IPS-15b (cell line): ENCODE measurements around the gene PPP2R2B.

Experiments used
- H3K27me3 ChIP-seq: one replicate; pipeline ENCODE4 v1.6.1; 2013; ENCODE audit warnings: low read length; ENCODE audit not compliant: control insufficient read depth, insufficient read depth
- H3K36me3 ChIP-seq: one replicate; pipeline ENCODE4 v1.6.1; 2013; ENCODE audit warnings: low read length; ENCODE audit not compliant: control insufficient read depth, insufficient read depth
- H3K4me1 ChIP-seq: one replicate; pipeline ENCODE4 v1.6.1; 2013; ENCODE audit warnings: mild to moderate bottlenecking, low read length; ENCODE audit not compliant: control insufficient read depth, insufficient read depth
- H3K4me3 ChIP-seq: one replicate; pipeline ENCODE4 v1.5.1; 2013; ENCODE audit warnings: low read depth, low read length
- H3K9ac ChIP-seq: one replicate; pipeline ENCODE4 v1.6.1; 2013; ENCODE audit warnings: low read depth, mild to moderate bottlenecking, low read length
- H3K9me3 ChIP-seq: one replicate; pipeline ENCODE4 v1.6.1; 2013; ENCODE audit warnings: mild to moderate bottlenecking, low read length; ENCODE audit not compliant: control insufficient read depth, insufficient read depth

Gene PPP2R2B

GRCh38 chr5:146770980-146771379, 107.6 kb downstream of the PPP2R2B start:
- no peaks in the 10 kb centered on the region for H3K36me3 ChIP-seq
- H3K4me3 ChIP-seq = no peak overlapping the region
- no peak overlapping the region for H3K9ac ChIP-seq

GRCh38 chr5:146770546-146770945, 108.0 kb downstream of the PPP2R2B start:
- H3K9ac ChIP-seq = no peak overlapping the region
- no peaks in the 10 kb centered on the region for H3K36me3 ChIP-seq

More at GRCh38 chr5:146770980-146771379, 107.6 kb downstream of the PPP2R2B start:
- H3K4me1 ChIP-seq = peaks cover 11% of the 10 kb centered on the region
- no peaks in the 10 kb centered on the region for H3K9me3 ChIP-seq
- no peaks in the 10 kb centered on the region for H3K27me3 ChIP-seq

GRCh38 chr5:146767534-146767933, 111.0 kb downstream of the PPP2R2B start:
- Histone ChIP-seq H3K36me3 (no peaks in the 10 kb centered on the region), H3K9ac (no peak overlapping the region), H3K4me3 (no peak overlapping the region), H3K9me3 (no peaks in the 10 kb centered on the region), H3K27me3 (no peaks in the 10 kb centered on the region), H3K4me1 (peaks cover 2% of the 10 kb centered on the region)

More at GRCh38 chr5:146770546-146770945, 108.0 kb downstream of the PPP2R2B start:
- Histone ChIP-seq H3K9me3 (no peaks in the 10 kb centered on the region), H3K4me3 (no peak overlapping the region), H3K4me1 (peaks cover 11% of the 10 kb centered on the region), H3K27me3 (no peaks in the 10 kb centered on the region)

GRCh38 chr5:146766013-146766412, 112.5 kb downstream of the PPP2R2B start:
- no peaks in the 10 kb centered on the region for H3K27me3 ChIP-seq
- H3K4me1 ChIP-seq = peaks cover 2% of the 10 kb centered on the region
- H3K9ac ChIP-seq = no peak overlapping the region
- no peak overlapping the region for H3K4me3 ChIP-seq
- no peaks in the 10 kb centered on the region for H3K9me3 ChIP-seq
- no peaks in the 10 kb centered on the region for H3K36me3 ChIP-seq

- Histone ChIP-seq H3K27me3 (no peaks in the 10 kb centered on the region), H3K9me3 (no peaks in the 10 kb centered on the region), H3K4me3 (no peak overlapping the region), H3K36me3 (no peaks in the 10 kb centered on the region), H3K9ac (no peak overlapping the region), H3K4me1 (no peaks in the 10 kb centered on the region)
Observed at GRCh38 chr5:146765089-146765832, 113.3 kb downstream of the PPP2R2B start.

GRCh38 chr5:146762830-146763229, 115.7 kb downstream of the PPP2R2B start:
- H3K4me1 ChIP-seq = no peaks in the 10 kb centered on the region
- H3K4me3 ChIP-seq = no peak overlapping the region
- H3K9me3 ChIP-seq = no peaks in the 10 kb centered on the region
- no peak overlapping the region for H3K9ac ChIP-seq
- H3K27me3 ChIP-seq = no peaks in the 10 kb centered on the region
- H3K36me3 ChIP-seq = no peaks in the 10 kb centered on the region

GRCh38 chr5:146761811-146762210, 116.7 kb downstream of the PPP2R2B start:
- Histone ChIP-seq H3K27me3 (no peaks in the 10 kb centered on the region), H3K4me1 (no peaks in the 10 kb centered on the region), H3K9ac (no peak overlapping the region), H3K4me3 (no peak overlapping the region), H3K36me3 (no peaks in the 10 kb centered on the region), H3K9me3 (no peaks in the 10 kb centered on the region)

GRCh38 chr5:146758938-146759337, 119.6 kb downstream of the PPP2R2B start:
- no peaks in the 10 kb centered on the region for H3K27me3 ChIP-seq
- no peaks in the 10 kb centered on the region for H3K4me1 ChIP-seq
- H3K9ac ChIP-seq = no peak overlapping the region
- no peaks in the 10 kb centered on the region for H3K36me3 ChIP-seq
- no peak overlapping the region for H3K4me3 ChIP-seq
- no peaks in the 10 kb centered on the region for H3K9me3 ChIP-seq

- Histone ChIP-seq H3K4me3 (no peak overlapping the region), H3K9me3 (no peaks in the 10 kb centered on the region), H3K27me3 (no peaks in the 10 kb centered on the region), H3K4me1 (no peaks in the 10 kb centered on the region), H3K9ac (no peak overlapping the region), H3K36me3 (no peaks in the 10 kb centered on the region)
Observed at GRCh38 chr5:146758076-146758475, 120.5 kb downstream of the PPP2R2B start.

- H3K36me3 ChIP-seq = no peaks in the 10 kb centered on the region
- H3K4me1 ChIP-seq = no peaks in the 10 kb centered on the region
- no peaks in the 10 kb centered on the region for H3K9me3 ChIP-seq
- no peak overlapping the region for H3K9ac ChIP-seq
- H3K4me3 ChIP-seq = no peak overlapping the region
- no peaks in the 10 kb centered on the region for H3K27me3 ChIP-seq
Observed at GRCh38 chr5:146756546-146756945, 122.0 kb downstream of the PPP2R2B start.

GRCh38 chr5:146755793-146756192, 122.8 kb downstream of the PPP2R2B start:
- no peaks in the 10 kb centered on the region for H3K9me3 ChIP-seq
- no peak overlapping the region for H3K4me3 ChIP-seq
- H3K36me3 ChIP-seq = no peaks in the 10 kb centered on the region
- no peaks in the 10 kb centered on the region for H3K27me3 ChIP-seq
- no peaks in the 10 kb centered on the region for H3K4me1 ChIP-seq
- H3K9ac ChIP-seq = no peak overlapping the region

- H3K36me3 ChIP-seq = no peaks in the 10 kb centered on the region
- no peak overlapping the region for H3K4me3 ChIP-seq
- H3K9ac ChIP-seq = no peak overlapping the region
- H3K4me1 ChIP-seq = no peaks in the 10 kb centered on the region
- H3K9me3 ChIP-seq = no peaks in the 10 kb centered on the region
- H3K27me3 ChIP-seq = no peaks in the 10 kb centered on the region
Observed at GRCh38 chr5:146754621-146755020, 123.9 kb downstream of the PPP2R2B start.
